ENCODE measurements around the gene CARS1.

The CARS1 gene

DNA sequence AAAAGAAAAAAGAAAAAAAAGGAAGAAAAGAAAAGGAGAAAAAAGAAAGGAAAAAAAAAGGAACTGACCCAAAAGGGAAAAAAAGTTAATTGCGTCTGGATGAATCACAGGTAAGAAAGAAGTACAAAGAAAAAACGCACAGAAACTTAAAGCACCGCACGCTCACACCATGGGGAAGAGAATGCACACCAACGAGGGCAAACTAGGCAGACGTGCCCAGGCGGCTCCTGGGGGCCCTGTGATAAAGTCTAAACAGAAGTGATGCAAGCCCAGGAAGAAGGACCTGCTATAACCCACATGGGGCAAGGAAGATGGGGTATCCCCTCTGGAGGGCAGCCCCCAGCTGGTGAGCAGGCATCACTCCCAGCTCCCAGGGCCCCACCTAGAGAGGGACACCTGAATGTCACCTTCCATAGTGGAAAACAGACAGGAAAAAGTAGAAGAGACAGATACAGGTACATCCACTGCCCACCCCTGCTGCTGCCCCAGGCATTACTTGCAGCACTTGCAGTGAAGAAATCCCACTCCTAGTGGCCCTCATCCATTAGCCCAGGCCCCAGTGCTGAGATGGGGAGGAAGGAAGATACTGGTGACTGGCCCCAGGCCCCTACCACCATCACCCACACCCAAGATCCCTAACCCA is 94.0 kb downstream of the CARS1 start:
- DNase-seq (ENCODE audit: low read depth): no peak
- no peak for TF ChIP-seq CTCF (conservative IDR thresholded peaks at IDR 0.05; ENCODE audit: low read depth, low read length)
- H3K4me3 ChIP-seq (ENCODE audit: low read length): no peak overlapping the region

DNA sequence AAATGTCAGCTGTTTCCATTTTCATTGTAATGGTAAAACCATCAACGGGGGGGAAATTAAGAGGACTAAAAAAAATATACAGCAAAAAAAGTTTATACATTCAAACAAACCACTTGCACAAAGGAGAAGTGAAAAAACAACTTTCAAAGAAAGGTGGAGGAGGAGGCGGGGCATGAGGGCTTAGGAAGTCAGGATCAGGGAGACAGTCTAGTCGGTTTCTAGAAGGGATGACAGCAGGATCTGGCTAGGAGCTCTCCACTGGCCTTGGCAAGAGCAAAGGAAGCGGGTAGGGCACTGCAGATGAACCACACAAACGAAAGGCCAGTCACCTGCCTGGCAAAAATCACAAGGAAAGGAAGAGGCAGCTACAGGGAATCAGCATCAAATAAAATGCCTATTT is 96.1 kb downstream of the CARS1 start:
- no peak overlapping the region for H3K4me3 ChIP-seq (ENCODE audit: low read length)
- no peak for DNase-seq (ENCODE audit: low read depth)
- TF ChIP-seq CTCF (conservative IDR thresholded peaks at IDR 0.05; ENCODE audit: low read depth, low read length): no peak

DNA sequence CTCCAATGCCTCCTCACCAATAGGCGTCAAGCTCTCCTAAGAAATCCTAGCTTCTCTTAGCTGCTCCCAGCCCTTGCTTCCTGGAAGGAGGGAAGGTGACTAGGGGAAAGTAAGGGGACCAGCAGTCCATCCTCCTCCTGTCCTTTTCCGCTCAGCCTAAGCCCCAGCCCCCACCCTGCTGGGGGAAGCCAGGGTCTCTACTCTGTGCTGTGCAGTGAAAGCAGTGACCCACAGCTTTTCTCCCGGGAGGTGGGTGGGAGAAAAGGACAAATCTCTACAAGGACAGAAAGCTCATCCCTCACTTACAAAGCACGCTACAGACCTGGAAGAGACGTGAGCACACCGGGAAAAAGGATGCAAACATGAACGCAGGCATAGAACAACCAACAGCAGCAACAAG is 97.1 kb downstream of the CARS1 start:
- no peak for DNase-seq (ENCODE audit: low read depth)
- H3K4me3 ChIP-seq (ENCODE audit: low read length): no peak overlapping the region
- TF ChIP-seq CTCF (conservative IDR thresholded peaks at IDR 0.05; ENCODE audit: low read depth, low read length): no peak

- TF ChIP-seq CTCF (conservative IDR thresholded peaks at IDR 0.05; ENCODE audit: low read depth, low read length): no peak
- H3K4me3 ChIP-seq (ENCODE audit: low read length): no peak overlapping the region
- no peak for DNase-seq (ENCODE audit: low read depth)
Observed at GRCh38 chr11:2958251-2958650, 99.0 kb downstream of the CARS1 start.

DNA sequence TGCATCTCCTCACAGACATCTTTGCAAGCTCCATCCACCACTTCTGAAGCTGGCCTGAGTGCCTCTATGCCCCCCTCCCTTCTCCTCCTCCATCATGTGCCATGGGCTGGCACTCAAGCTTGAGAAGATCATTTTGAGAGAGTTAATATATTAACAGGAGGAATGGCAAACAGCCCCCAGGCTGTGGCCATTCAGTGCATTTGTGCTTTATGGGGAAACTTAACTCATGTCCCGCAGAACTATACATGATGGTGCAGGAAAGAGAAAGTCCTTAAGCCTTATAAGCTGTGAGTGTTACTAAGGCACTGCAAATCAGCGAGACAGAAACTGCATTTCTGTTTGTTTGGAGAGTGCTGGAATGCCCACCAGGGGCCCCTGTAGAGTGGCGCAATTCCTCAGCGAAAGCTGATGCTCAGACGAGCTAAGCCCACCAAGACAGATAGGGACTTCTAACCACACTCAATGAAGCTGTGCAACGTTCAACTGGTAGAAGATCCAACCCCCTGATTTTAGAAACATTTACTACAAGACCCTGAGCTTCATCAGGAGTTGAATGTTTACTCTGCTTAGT is 101.2 kb downstream of the CARS1 start:
- TF ChIP-seq CTCF (conservative IDR thresholded peaks at IDR 0.05; ENCODE audit: low read depth, low read length): peak; percentile 61
- H3K4me3 ChIP-seq (ENCODE audit: low read length): no peak overlapping the region
- DNase-seq (ENCODE audit: low read depth): no peak

DNA sequence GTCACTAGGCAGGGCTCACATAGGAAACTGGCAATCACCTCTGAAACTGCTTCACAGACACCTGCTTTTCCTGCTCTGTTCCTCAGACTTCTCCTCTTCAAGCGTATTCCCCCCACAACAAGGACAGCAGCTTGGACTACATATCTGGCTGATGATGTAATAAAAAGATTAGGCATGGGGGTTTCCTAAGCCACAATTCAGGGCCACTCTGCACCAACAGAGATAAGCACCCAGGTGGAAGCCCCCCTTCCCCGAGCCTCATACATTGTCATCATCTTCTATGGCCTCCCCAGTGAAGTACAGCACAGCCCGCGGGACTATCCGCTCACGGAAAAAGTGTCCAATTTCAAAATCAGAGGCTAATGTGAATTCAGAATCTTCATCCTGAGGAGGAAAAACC is 103.0 kb downstream of the CARS1 start:
- no peak for TF ChIP-seq CTCF (conservative IDR thresholded peaks at IDR 0.05; ENCODE audit: low read depth, low read length)
- no peak for DNase-seq (ENCODE audit: low read depth)
- H3K4me3 ChIP-seq (ENCODE audit: low read length): no peak overlapping the region

GRCh38 chr11:2952290-2952689 is 104.9 kb downstream of the CARS1 start:
- DNase-seq (ENCODE audit: low read depth): no peak
- no peak for TF ChIP-seq CTCF (conservative IDR thresholded peaks at IDR 0.05; ENCODE audit: low read depth, low read length)
- no peak overlapping the region for H3K4me3 ChIP-seq (ENCODE audit: low read length)

Measured in retinal pigment epithelial cell (primary cell).